ENCODE measurements around the gene HOXA4. TPM values are rescaled to one million over a fixed set of nuclear protein-coding genes. Genes with fewer than 3 reads are reported as not detected.

The HOXA4 gene
- total and polyA plus RNA-seq, 2 experiments from 2014 or later = 0.69 to 1.3 TPM

DNA sequence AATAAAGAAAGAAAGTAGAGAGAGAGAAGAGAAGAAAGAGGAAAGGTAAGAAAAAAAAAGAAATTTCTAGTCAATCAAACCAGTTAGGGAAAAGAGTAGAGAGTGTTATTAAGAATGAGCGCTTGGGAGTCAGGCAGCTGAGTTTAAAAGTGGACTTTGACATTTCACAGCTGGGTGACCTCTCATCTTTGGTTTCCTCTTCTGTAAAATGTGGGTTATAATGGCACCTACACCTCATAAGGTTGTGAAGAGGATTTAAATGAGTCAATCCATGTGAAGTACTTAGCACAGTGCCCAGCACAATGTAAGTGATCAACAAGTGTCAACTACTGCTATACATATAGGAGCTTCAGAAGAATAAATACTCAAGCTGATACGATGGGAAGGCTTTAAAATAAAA lies 46.9 kb downstream of the HOXA4 start:
- H3K79me2 ChIP-seq = no peaks in the 10 kb centered on the region
- no peaks in the 10 kb centered on the region for H3K9me2 ChIP-seq (replicated peaks; ENCODE audit: insufficient read depth)
- H2AFZ ChIP-seq = no peak overlapping the region
- no peaks in the 10 kb centered on the region for H4K20me1 ChIP-seq (ENCODE audit: insufficient read depth, poor library complexity, severe bottlenecking)
- H3K9me3 ChIP-seq (ENCODE audit: low read depth) = no peaks in the 10 kb centered on the region
- no peaks in the 10 kb centered on the region for H3K4me1 ChIP-seq (ENCODE audit: insufficient read depth)
- no peak overlapping the region for H3K27ac ChIP-seq
- H3K27me3 ChIP-seq = peaks cover 7% of the 10 kb centered on the region
- H3K36me3 ChIP-seq (replicated peaks; ENCODE audit: insufficient read depth, low read depth) = no peaks in the 10 kb centered on the region
- H3K4me2 ChIP-seq = no peak overlapping the region
- H3K4me3 ChIP-seq = no peak overlapping the region
- WGBS (ENCODE audit: low lambda C conversion rate, missing lambda C conversion rate) = 90% methylated on average over 2 of the region's 2 CpGs
- no peak for DNase-seq (ENCODE audit: low spot score)
- TF ChIP-seq CTCF (IDR thresholded peaks at IDR 0.05; ENCODE audit: poor library complexity) = no peak
- no peak for TF ChIP-seq EZH2phosphoT487 (IDR thresholded peaks at IDR 0.05; ENCODE audit: low read depth, severe bottlenecking, unreplicated experiment)
- TF ChIP-seq EZH2 (IDR thresholded peaks at IDR 0.05; ENCODE audit: borderline replicate concordance) = no peak

DNA sequence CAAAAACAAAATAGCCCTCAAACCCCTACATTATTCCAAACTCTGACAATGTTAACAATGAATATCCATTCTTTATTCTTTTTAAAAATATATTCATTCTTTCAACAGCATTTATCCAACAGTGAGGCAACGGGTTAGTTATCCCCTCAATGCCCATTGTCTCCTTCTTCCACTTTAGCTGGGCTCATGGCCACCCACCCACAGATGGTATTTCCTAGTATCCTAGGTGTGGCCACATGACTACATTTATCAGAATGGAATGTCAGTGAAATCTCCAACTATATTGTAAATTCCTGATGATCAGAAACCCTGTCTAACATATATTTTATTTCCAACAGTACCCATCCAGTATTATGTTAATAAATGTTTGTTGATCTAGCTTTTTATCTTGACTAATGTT lies 48.4 kb downstream of the HOXA4 start:
- 100% methylated on average over 1 of the region's 1 CpG for WGBS (ENCODE audit: low lambda C conversion rate, missing lambda C conversion rate)
- no peak for DNase-seq (ENCODE audit: low spot score)
- H3K4me2 ChIP-seq = no peak overlapping the region

DNA sequence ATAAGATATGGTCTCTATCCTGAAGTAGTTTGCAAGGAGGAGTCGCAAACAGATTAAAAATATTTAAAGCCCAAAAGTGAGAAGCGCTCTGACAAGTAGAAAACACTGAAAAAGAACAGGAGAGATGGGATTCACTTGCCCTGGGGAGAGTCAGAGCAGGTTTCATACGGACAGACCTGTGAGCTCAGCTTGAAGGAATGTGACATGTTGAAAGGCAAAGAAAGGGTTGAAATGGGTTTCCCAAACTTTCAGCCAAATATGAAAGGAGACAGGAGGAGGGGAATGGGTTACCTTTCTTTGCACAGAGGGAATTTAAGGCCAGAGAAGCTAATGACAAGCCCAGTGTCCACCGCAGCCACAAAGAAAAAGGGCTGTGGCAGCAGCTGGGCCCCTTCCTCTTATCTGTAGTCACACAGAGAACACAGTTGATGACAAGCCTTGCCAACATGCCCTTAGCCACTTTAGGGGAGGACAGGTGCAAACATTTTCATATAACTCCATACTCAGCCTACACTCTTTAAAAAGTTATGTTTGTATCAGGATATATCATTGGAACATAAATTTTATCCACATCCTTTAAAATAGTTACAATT lies 49.6 kb downstream of the HOXA4 start:
- Histone ChIP-seq H2AFZ (no peak overlapping the region), H3K27me3 (no peaks in the 10 kb centered on the region), H3K36me3 (replicated peaks; ENCODE audit: insufficient read depth, low read depth) (no peaks in the 10 kb centered on the region), H3K79me2 (no peaks in the 10 kb centered on the region), H3K4me2 (no peak overlapping the region), H3K4me3 (no peak overlapping the region), H3K4me1 (ENCODE audit: insufficient read depth) (no peaks in the 10 kb centered on the region), H3K27ac (no peak overlapping the region), H3K9me2 (replicated peaks; ENCODE audit: insufficient read depth) (no peaks in the 10 kb centered on the region), H4K20me1 (ENCODE audit: insufficient read depth, poor library complexity, severe bottlenecking) (no peaks in the 10 kb centered on the region), H3K9me3 (ENCODE audit: low read depth) (no peaks in the 10 kb centered on the region)
- TF ChIP-seq EZH2phosphoT487 (IDR thresholded peaks at IDR 0.05; ENCODE audit: low read depth, severe bottlenecking, unreplicated experiment) (no peak), EZH2 (IDR thresholded peaks at IDR 0.05; ENCODE audit: borderline replicate concordance) (no peak), CTCF (IDR thresholded peaks at IDR 0.05; ENCODE audit: poor library complexity) (no peak)
- 42% methylated on average over 4 of the region's 4 CpGs for WGBS (ENCODE audit: low lambda C conversion rate, missing lambda C conversion rate)
- no peak for DNase-seq (ENCODE audit: low spot score)

More for the DNA sequence above, 48.4 kb downstream of the HOXA4 start:
- Histone ChIP-seq H3K79me2 (no peaks in the 10 kb centered on the region), H3K27me3 (no peaks in the 10 kb centered on the region), H3K9me3 (ENCODE audit: low read depth) (no peaks in the 10 kb centered on the region), H3K36me3 (replicated peaks; ENCODE audit: insufficient read depth, low read depth) (no peaks in the 10 kb centered on the region), H2AFZ (no peak overlapping the region), H3K4me3 (no peak overlapping the region), H3K4me1 (ENCODE audit: insufficient read depth) (no peaks in the 10 kb centered on the region), H3K9me2 (replicated peaks; ENCODE audit: insufficient read depth) (no peaks in the 10 kb centered on the region), H4K20me1 (ENCODE audit: insufficient read depth, poor library complexity, severe bottlenecking) (no peaks in the 10 kb centered on the region), H3K27ac (no peak overlapping the region)
- TF ChIP-seq EZH2 (IDR thresholded peaks at IDR 0.05; ENCODE audit: borderline replicate concordance) (no peak), CTCF (IDR thresholded peaks at IDR 0.05; ENCODE audit: poor library complexity) (no peak), EZH2phosphoT487 (IDR thresholded peaks at IDR 0.05; ENCODE audit: low read depth, severe bottlenecking, unreplicated experiment) (no peak)
